ENCODE data around the gene AP1S1.

DNA sequence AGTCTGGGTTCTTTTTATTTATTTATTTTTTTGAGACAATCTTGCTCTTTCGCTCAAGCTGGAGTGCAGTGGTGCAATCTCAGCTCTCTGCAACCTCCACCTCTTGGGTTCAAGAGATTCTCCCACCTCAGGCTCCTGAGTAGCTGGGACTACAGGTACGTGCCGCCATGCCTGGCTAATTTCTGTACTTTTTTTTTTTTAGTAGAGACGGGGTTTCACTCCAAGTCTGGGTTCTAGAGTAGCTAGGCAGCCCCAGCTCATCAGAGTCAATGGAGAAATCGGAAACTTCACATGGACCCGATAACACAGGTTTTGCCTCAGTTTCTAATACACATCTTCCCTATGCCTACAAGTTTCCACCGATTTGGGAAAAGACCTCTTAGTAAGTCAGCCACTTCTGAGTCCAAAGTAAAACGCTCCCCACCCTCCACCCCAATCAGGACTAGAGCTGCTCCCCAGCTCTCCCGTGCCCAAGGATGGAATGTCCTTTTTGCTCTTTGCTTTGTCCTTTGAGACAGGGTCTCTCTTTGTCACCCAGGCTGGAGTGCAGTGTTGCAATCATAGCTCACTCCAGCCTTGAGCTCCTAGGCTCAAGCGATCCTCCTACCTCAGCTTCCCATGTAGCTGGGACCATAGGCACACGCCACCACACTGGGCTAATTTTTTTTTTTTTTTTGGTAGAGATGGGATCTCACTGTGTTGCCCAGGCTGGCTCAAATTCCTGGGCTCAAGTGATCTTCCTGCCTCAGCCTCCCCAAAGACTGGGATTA lies 31.2 kb upstream of the AP1S1 start:
- TF ChIP-seq ZBTB7A (IDR thresholded peaks at IDR 0.05; ENCODE audit: borderline replicate concordance, control insufficient read depth, low read depth, low read length) (no peak), GABPB1 (CRISPR knock-in tag; IDR thresholded peaks at IDR 0.05) (no peak), GATA2 (CRISPR knock-in tag; IDR thresholded peaks at IDR 0.05) (no peak)
- TF ChIP-seq, protein P1, sequence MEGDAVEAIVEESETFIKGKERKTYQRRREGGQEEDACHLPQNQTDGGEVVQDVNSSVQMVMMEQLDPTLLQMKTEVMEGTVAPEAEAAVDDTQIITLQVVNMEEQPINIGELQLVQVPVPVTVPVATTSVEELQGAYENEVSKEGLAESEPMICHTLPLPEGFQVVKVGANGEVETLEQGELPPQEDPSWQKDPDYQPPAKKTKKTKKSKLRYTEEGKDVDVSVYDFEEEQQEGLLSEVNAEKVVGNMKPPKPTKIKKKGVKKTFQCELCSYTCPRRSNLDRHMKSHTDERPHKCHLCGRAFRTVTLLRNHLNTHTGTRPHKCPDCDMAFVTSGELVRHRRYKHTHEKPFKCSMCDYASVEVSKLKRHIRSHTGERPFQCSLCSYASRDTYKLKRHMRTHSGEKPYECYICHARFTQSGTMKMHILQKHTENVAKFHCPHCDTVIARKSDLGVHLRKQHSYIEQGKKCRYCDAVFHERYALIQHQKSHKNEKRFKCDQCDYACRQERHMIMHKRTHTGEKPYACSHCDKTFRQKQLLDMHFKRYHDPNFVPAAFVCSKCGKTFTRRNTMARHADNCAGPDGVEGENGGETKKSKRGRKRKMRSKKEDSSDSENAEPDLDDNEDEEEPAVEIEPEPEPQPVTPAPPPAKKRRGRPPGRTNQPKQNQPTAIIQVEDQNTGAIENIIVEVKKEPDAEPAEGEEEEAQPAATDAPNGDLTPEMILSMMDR (IDR thresholded peaks at IDR 0.05 in 2 of 3, conservative IDR thresholded peaks at IDR 0.05 in 1 of 3; ENCODE audit: insufficient read depth in 2 of 3, low read depth in 1 of 3, low read length in 3 of 3) = no peak
